Neural cell (in vitro differentiated cells): ENCODE results near the gene PRDM11.

ENCODE experiments used
- MXI1 ChIP-seq: fragments of 450-650 bp; conservative IDR thresholded peaks from 2 replicates; pipeline ENCODE4 v1.6.1; 2014; ENCODE audit warnings: antibody characterized with exemption, mild to moderate bottlenecking; ENCODE audit not compliant: poor library complexity, severe bottlenecking
- POLR2AphosphoS5 ChIP-seq: IDR thresholded peaks from 2 replicates; pipeline ENCODE4 v1.6.1; 2012
- TF ChIP-seq, protein P1 (sequence below): fragments of 450-650 bp; IDR thresholded peaks from 2 replicates; pipeline ENCODE4 v1.5.1; 2014; ENCODE audit warnings: antibody characterized with exemption, mild to moderate bottlenecking, moderate library complexity; ENCODE audit not compliant: poor library complexity, severe bottlenecking

DNA sequence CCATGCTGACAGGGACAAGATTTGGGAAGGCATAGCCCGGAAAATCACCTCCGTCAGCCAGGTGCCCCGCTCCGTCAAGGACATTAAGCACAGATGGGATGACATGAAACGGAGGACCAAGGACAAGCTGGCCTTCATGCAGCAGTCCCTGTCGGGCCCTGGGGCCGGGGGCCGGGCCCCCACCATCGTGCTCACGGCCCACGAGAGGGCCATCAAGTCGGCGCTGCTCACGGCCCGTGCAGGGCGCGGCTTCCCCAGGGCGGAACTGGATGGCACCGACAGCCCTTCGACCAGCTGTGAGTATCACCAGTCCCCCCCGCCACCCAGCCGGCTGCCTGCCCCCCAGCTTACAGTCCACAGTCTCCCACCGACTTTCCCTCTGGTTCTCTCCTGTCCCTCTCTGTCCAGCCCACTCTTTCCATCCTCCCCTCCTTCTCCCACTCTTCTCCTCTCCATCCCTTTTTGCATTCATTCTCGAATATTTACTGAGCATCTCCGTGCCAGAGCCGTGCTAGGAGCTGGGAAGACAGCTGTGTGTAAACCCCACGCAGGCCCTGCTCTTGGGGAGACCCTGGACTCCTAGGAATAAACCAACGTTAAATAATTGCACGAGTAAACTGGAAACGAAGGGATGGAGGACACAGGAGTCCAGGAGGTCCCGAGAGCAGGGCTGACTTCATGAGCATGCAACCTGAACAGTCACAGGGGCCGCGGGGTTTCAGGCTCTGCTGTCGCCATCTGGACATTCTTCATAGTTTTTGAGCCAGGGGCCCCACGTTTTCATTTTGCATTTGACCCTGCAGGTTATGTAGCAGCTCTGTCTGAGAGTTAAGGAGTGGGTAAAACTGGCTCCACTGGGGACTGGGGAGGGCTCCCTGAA lies 62.8 kb downstream of the PRDM11 start:
- TF ChIP-seq, protein P1, sequence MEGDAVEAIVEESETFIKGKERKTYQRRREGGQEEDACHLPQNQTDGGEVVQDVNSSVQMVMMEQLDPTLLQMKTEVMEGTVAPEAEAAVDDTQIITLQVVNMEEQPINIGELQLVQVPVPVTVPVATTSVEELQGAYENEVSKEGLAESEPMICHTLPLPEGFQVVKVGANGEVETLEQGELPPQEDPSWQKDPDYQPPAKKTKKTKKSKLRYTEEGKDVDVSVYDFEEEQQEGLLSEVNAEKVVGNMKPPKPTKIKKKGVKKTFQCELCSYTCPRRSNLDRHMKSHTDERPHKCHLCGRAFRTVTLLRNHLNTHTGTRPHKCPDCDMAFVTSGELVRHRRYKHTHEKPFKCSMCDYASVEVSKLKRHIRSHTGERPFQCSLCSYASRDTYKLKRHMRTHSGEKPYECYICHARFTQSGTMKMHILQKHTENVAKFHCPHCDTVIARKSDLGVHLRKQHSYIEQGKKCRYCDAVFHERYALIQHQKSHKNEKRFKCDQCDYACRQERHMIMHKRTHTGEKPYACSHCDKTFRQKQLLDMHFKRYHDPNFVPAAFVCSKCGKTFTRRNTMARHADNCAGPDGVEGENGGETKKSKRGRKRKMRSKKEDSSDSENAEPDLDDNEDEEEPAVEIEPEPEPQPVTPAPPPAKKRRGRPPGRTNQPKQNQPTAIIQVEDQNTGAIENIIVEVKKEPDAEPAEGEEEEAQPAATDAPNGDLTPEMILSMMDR: no peak
- TF ChIP-seq POLR2AphosphoS5: no peak
- TF ChIP-seq MXI1: no peak
